ENCODE data around the gene TBCB. TPM values are rescaled to one million over a fixed set of nuclear protein-coding genes. Genes with fewer than 3 reads are reported as not detected.
A peak's percentile ranks its signal among the peaks of the same experiment; 100 is the strongest.

TBCB gene
- total and polyA plus RNA-seq, 9 donors: 94.3 to 175 (median 144) TPM

- intact Hi-C loops (cut with DNase I): no loop called here
- whole genome bisulfite sequencing, 3 donors: 5 to 10% (median 8%) methylated on average over 16 of the region's 16 CpGs
- peak overlapping the region; percentile 58 for H3K4me3 ChIP-seq
- peaks cover 4% of the 10 kb centered on the region for H3K4me1 ChIP-seq (ENCODE audit: insufficient read depth)
- TF ChIP-seq EP300 (IDR thresholded peaks at IDR 0.05) (no peak), POLR2A (IDR thresholded peaks at IDR 0.05) (no peak), CTCF (IDR thresholded peaks at IDR 0.05) (no peak)
- H3K27ac ChIP-seq: peak overlapping the region; percentile 79 to 93
- H3K9me3 ChIP-seq: no peaks in the 10 kb centered on the region
- no peak for DNase-seq
- no peaks in the 10 kb centered on the region for H3K27me3 ChIP-seq
- H3K36me3 ChIP-seq: no peaks in the 10 kb centered on the region
Measured at GRCh38 chr19:36152019-36152351, 36.7 kb downstream of the TBCB start.

GRCh38 chr19:36152352-36153091, 37.3 kb downstream of the TBCB start, which contains the start of gene COX7A1:
Gene COX7A1, minus strand, starts transcription at chr19:36152447. Its CDS starts 40 bp downstream, at chr19:36152407.
- peak within 1 kb of the TSS; percentile 79 to 93 for H3K27ac ChIP-seq
- intact Hi-C loops (cut with DNase I): no loop called here
- H3K27me3 ChIP-seq: no peaks in the 10 kb centered on the region
- 1 to 2% (median 1%) methylated on average over 33 to 40 of the region's 40 CpGs for WGBS, 3 donors
- peak; percentile 6 for TF ChIP-seq EP300 (IDR thresholded peaks at IDR 0.05)
- peak; percentile 44 for TF ChIP-seq POLR2A (IDR thresholded peaks at IDR 0.05)
- no peak for TF ChIP-seq CTCF (IDR thresholded peaks at IDR 0.05)
- H3K4me3 ChIP-seq: peak within 1 kb of the TSS; percentile 58
- no peaks in the 10 kb centered on the region for H3K36me3 ChIP-seq
- H3K9me3 ChIP-seq: no peaks in the 10 kb centered on the region
- peaks cover 4% of the 10 kb centered on the region for H3K4me1 ChIP-seq (ENCODE audit: insufficient read depth)
- peak; percentile 68 to 79 (median 72) for DNase-seq

GRCh38 chr19:36153126-36153525, 37.9 kb downstream of the TBCB start:
- intact Hi-C loops (cut with DNase I): no loop called here
- Histone ChIP-seq H3K36me3 (no peaks in the 10 kb centered on the region), H3K27me3 (no peaks in the 10 kb centered on the region), H3K27ac (peak overlapping the region in 1 of 2 donors; percentile 93), H3K4me3 (peak overlapping the region; percentile 58), H3K4me1 (ENCODE audit: insufficient read depth) (peaks cover 4% of the 10 kb centered on the region), H3K9me3 (no peaks in the 10 kb centered on the region)
- no peak for DNase-seq
- WGBS, 3 donors: 73 to 85% (median 78%) methylated on average over 10 of the region's 10 CpGs
- TF ChIP-seq CTCF (IDR thresholded peaks at IDR 0.05) (no peak), EP300 (IDR thresholded peaks at IDR 0.05) (no peak), POLR2A (IDR thresholded peaks at IDR 0.05) (no peak)

- H3K27me3 ChIP-seq: no peaks in the 10 kb centered on the region
- no peak for DNase-seq
- WGBS, 3 donors: 93 to 95% (median 95%) methylated on average over 7 of the region's 7 CpGs
- no peaks in the 10 kb centered on the region for H3K36me3 ChIP-seq
- no peak overlapping the region for H3K4me3 ChIP-seq
- H3K27ac ChIP-seq: no peak overlapping the region
- intact Hi-C loops (cut with DNase I): loop anchor here in 1 of 4 donors (10.0 kb wide), 1 partner anchor 96 kb away; no protein-coding TSS in a partner anchor
- no peaks in the 10 kb centered on the region for H3K4me1 ChIP-seq (ENCODE audit: insufficient read depth)
- TF ChIP-seq CTCF (IDR thresholded peaks at IDR 0.05) (no peak), POLR2A (IDR thresholded peaks at IDR 0.05) (no peak), EP300 (IDR thresholded peaks at IDR 0.05) (no peak)
- H3K9me3 ChIP-seq: no peaks in the 10 kb centered on the region
Measured at GRCh38 chr19:36160821-36161596, 45.7 kb downstream of the TBCB start.

Measured in ovary (tissue), 9 donors.